ENCODE data around the gene REC114.
"Not testable (repeated sequence)": the region's sequence is repeated elsewhere in the genome, so short reads cannot be mapped to it uniquely, and the experiment has no call there.

The REC114 gene

GRCh38 chr15:73425510-73425909 is 17.5 kb upstream of the REC114 start:
- no peaks in the 10 kb centered on the region for H3K4me1 ChIP-seq
- H2AFZ ChIP-seq = no peak overlapping the region
- no peaks in the 10 kb centered on the region for H3K79me2 ChIP-seq
- TF ChIP-seq CTCF (IDR thresholded peaks at IDR 0.05) = no peak
- no peak overlapping the region for H3K9ac ChIP-seq
- no peaks in the 10 kb centered on the region for H3K36me3 ChIP-seq (ENCODE audit: control insufficient read depth, insufficient read depth, low read length)
- H3K27ac ChIP-seq = no peak overlapping the region
- no peak overlapping the region for H3K4me3 ChIP-seq (ENCODE audit: low read depth, low read length)
- no peaks in the 10 kb centered on the region for H3K9me3 ChIP-seq (ENCODE audit: control insufficient read depth, low read length)
- H3K27me3 ChIP-seq (ENCODE audit: control insufficient read depth, insufficient read depth, low read length) = no peaks in the 10 kb centered on the region
- H3K4me2 ChIP-seq (ENCODE audit: low read length) = no peak overlapping the region

GRCh38 chr15:73426323-73426994 is 16.5 kb upstream of the REC114 start:
- Histone ChIP-seq H3K4me3 (ENCODE audit: low read depth, low read length) (no peak overlapping the region), H3K36me3 (ENCODE audit: control insufficient read depth, insufficient read depth, low read length) (no peaks in the 10 kb centered on the region), H2AFZ (no peak overlapping the region), H3K79me2 (no peaks in the 10 kb centered on the region), H3K27ac (no peak overlapping the region), H3K4me2 (ENCODE audit: low read length) (no peak overlapping the region), H3K4me1 (no peaks in the 10 kb centered on the region), H3K27me3 (ENCODE audit: control insufficient read depth, insufficient read depth, low read length) (no peaks in the 10 kb centered on the region), H3K9me3 (ENCODE audit: control insufficient read depth, low read length) (no peaks in the 10 kb centered on the region), H3K9ac (no peak overlapping the region)
- no peak for TF ChIP-seq CTCF (IDR thresholded peaks at IDR 0.05)

GRCh38 chr15:73431329-73431728 is 11.6 kb upstream of the REC114 start:
- not testable (repeated sequence) for H3K4me3 ChIP-seq (ENCODE audit: low read depth, low read length); H3K79me2 ChIP-seq; H3K4me1 ChIP-seq; H3K36me3 ChIP-seq (ENCODE audit: control insufficient read depth, insufficient read depth, low read length); H3K9me3 ChIP-seq (ENCODE audit: control insufficient read depth, low read length); H3K4me2 ChIP-seq (ENCODE audit: low read length); H3K9ac ChIP-seq; H3K27ac ChIP-seq; H2AFZ ChIP-seq; H3K27me3 ChIP-seq (ENCODE audit: control insufficient read depth, insufficient read depth, low read length)

- Histone ChIP-seq H3K4me1 (no peaks in the 10 kb centered on the region), H3K79me2 (no peaks in the 10 kb centered on the region), H3K4me2 (ENCODE audit: low read length) (no peak overlapping the region), H2AFZ (no peak overlapping the region), H3K27ac (no peak overlapping the region), H3K9ac (no peak overlapping the region), H3K4me3 (ENCODE audit: low read depth, low read length) (no peak overlapping the region), H3K27me3 (ENCODE audit: control insufficient read depth, insufficient read depth, low read length) (no peaks in the 10 kb centered on the region), H3K36me3 (ENCODE audit: control insufficient read depth, insufficient read depth, low read length) (no peaks in the 10 kb centered on the region), H3K9me3 (ENCODE audit: control insufficient read depth, low read length) (no peaks in the 10 kb centered on the region)
- no peak for TF ChIP-seq CTCF (IDR thresholded peaks at IDR 0.05)
Measured at GRCh38 chr15:73433873-73434272, 9.1 kb upstream of the REC114 start.

GRCh38 chr15:73436613-73437012 is 6.4 kb upstream of the REC114 start:
- H3K9ac ChIP-seq = no peak overlapping the region
- no peaks in the 10 kb centered on the region for H3K79me2 ChIP-seq
- no peak overlapping the region for H3K27ac ChIP-seq
- H3K4me1 ChIP-seq = no peaks in the 10 kb centered on the region
- H3K4me2 ChIP-seq (ENCODE audit: low read length) = no peak overlapping the region
- no peaks in the 10 kb centered on the region for H3K9me3 ChIP-seq (ENCODE audit: control insufficient read depth, low read length)
- H3K36me3 ChIP-seq (ENCODE audit: control insufficient read depth, insufficient read depth, low read length) = no peaks in the 10 kb centered on the region
- no peaks in the 10 kb centered on the region for H3K27me3 ChIP-seq (ENCODE audit: control insufficient read depth, insufficient read depth, low read length)
- no peak for TF ChIP-seq CTCF (IDR thresholded peaks at IDR 0.05)
- no peak overlapping the region for H3K4me3 ChIP-seq (ENCODE audit: low read depth, low read length)
- no peak overlapping the region for H2AFZ ChIP-seq

All from parathyroid adenoma (tissue), 2 donors.